ENCODE data around the gene SLC6A18.

SLC6A18 gene

GRCh38 chr5:1187950-1188334 is 37.2 kb upstream of the SLC6A18 start:
- no peak for DNase-seq

GRCh38 chr5:1188464-1188863 is 36.7 kb upstream of the SLC6A18 start:
- no peak for DNase-seq

- DNase-seq = no peak
These were observed 35.9 kb upstream of the SLC6A18 start for GRCh38 chr5:1189269-1189668.

- DNase-seq = no peak
These were observed 34.9 kb upstream of the SLC6A18 start for GRCh38 chr5:1190278-1190677.

GRCh38 chr5:1190837-1191239 is 34.3 kb upstream of the SLC6A18 start:
- DNase-seq = no peak

- DNase-seq = no peak
These were observed 32.1 kb upstream of the SLC6A18 start for GRCh38 chr5:1192971-1193590.

GRCh38 chr5:1193591-1193985 is 31.6 kb upstream of the SLC6A18 start:
- DNase-seq = no peak

GRCh38 chr5:1194378-1194777 is 30.8 kb upstream of the SLC6A18 start:
- DNase-seq = no peak

GRCh38 chr5:1195439-1195838 is 29.7 kb upstream of the SLC6A18 start:
- no peak for DNase-seq

GRCh38 chr5:1195916-1196315 is 29.3 kb upstream of the SLC6A18 start:
- DNase-seq = no peak

GRCh38 chr5:1196562-1196961 is 28.6 kb upstream of the SLC6A18 start:
- DNase-seq = no peak

GRCh38 chr5:1197876-1198666 is 27.1 kb upstream of the SLC6A18 start:
- DNase-seq = no peak

- no peak for DNase-seq
These were observed 25.9 kb upstream of the SLC6A18 start for GRCh38 chr5:1199340-1199648.

- DNase-seq = no peak
These were observed 25.3 kb upstream of the SLC6A18 start for GRCh38 chr5:1199649-1200494.

- no peak for DNase-seq
These were observed 24.5 kb upstream of the SLC6A18 start for GRCh38 chr5:1200495-1201326.

- DNase-seq = no peak
These were observed 23.7 kb upstream of the SLC6A18 start, which contains the start of gene SLC6A19 for GRCh38 chr5:1201327-1202025. SLC6A19 (plus strand) TSS chr5:1201595; CDS start chr5:1201651, 56 bp downstream.

- DNase-seq = no peak
These were observed 23.0 kb upstream of the SLC6A18 start for GRCh38 chr5:1202026-1202797.

- DNase-seq = no peak
These were observed 22.4 kb upstream of the SLC6A18 start for GRCh38 chr5:1202798-1203185.

GRCh38 chr5:1203311-1203967 is 21.7 kb upstream of the SLC6A18 start:
- no peak for DNase-seq

- DNase-seq = no peak
These were observed 21.1 kb upstream of the SLC6A18 start for GRCh38 chr5:1203968-1204692.

Data from DMS79 (cell line).